Measurements from ENCODE around the gene CALHM5.

Gene CALHM5

DNA sequence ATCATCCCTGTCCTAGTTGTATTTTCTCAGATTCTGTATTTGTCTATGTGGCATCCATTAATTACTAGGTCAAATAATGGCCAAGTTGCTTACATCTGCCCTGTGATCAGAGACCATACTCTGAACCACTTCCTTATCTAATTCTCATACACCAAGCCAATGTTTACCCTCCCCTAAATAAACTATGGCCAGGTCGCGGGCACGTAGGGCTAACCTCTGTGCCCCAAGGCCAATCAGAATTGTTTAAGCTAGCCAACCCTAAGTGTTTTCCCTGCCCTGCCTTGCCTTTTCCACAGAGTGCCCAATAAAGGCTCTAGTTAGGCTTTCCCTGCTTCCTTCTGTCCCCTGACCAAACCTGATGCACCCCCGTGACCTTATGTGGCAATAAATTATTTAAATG is 39.4 kb downstream of the CALHM5 start:
- DNase-seq (ENCODE audit: low spot score): no peak

- no peak for DNase-seq (ENCODE audit: low spot score)
Measured at GRCh38 chr6:116553451-116553850, 42.0 kb downstream of the CALHM5 start, which contains the start of gene CALHM4. Gene CALHM4 (plus strand): TSS chr6:116553751. CDS start chr6:116553794, 43 bp downstream.

- no peak for DNase-seq (ENCODE audit: low spot score)
Measured at GRCh38 chr6:116556065-116556464, 44.6 kb downstream of the CALHM5 start.

DNA sequence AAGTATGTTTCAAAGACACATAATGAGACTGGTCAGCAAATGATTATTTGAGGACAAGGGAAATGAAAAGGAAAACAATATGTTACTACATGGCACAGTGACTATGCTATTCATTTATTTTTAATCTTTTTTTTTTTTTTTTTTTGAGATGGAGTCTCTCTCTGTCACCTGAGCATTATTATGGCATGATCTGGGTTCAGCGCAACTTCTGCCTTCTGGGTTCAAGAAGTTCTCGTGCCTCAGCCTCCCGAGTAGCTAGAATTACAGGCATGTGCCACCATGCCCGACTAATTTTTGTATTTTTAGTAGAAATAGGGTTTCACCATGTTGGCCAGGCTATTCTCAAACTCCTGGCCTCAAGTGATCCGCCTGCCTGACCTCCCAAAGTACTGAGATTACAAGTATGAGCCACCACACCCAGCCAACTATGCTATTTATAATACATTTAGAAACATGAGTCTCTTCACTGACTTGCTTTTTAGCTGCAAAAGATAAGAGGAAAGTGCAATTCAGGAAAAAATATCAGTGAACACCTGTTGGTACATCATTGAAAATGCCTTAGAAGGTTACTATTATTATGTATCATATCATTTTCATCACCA is 45.5 kb downstream of the CALHM5 start:
- no peak for DNase-seq (ENCODE audit: low spot score)

GRCh38 chr6:116557893-116558292 is 46.5 kb downstream of the CALHM5 start:
- no peak for DNase-seq (ENCODE audit: low spot score)

DNA sequence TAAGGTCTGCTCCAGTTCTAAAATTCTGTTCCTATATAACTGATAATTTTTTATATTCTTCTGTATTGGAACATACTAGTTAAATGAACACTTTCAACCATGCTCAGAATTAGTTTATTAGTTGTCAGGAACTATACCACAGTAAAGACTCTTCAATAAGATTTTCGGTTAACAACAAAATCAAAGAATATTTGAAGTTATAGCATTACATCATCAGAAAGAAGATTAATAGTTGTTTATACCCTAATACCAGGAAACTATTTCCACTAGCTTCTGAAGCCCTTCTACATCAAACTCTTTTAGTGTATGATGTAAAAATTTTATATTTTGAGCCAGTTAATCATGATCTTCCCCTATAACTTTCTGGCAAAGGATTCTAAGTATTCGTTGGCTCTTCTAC is 48.7 kb downstream of the CALHM5 start:
- no peak for DNase-seq (ENCODE audit: low spot score)

GRCh38 chr6:116561377-116562018 is 50.1 kb downstream of the CALHM5 start:
- peak; percentile 63 for DNase-seq (ENCODE audit: low spot score)

GRCh38 chr6:116562019-116562403 is 50.6 kb downstream of the CALHM5 start:
- DNase-seq (ENCODE audit: low spot score): no peak

GRCh38 chr6:116562614-116563013 is 51.2 kb downstream of the CALHM5 start:
- DNase-seq (ENCODE audit: low spot score): no peak

GRCh38 chr6:116563830-116564229 is 52.4 kb downstream of the CALHM5 start:
- no peak for DNase-seq (ENCODE audit: low spot score)

DNA sequence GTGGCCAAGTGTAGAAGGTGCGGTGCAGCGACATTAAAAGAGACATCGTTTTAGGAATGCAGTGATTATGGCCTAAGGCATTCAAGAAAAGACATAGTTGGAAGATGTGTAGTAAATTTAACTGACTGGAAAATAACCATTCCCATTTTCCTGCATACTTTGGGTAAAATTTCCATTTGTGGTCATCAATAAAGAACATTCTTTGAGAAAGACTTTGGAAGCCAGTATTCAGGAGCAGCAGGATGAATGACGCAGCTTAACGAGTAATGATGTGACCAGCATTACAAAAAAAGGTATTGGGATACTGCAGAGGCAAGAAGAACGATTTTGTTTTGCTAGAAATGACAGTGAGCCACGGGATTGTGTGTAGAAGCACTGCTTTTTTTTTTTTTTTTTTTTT is 52.9 kb downstream of the CALHM5 start:
- no peak for DNase-seq (ENCODE audit: low spot score)

DNA sequence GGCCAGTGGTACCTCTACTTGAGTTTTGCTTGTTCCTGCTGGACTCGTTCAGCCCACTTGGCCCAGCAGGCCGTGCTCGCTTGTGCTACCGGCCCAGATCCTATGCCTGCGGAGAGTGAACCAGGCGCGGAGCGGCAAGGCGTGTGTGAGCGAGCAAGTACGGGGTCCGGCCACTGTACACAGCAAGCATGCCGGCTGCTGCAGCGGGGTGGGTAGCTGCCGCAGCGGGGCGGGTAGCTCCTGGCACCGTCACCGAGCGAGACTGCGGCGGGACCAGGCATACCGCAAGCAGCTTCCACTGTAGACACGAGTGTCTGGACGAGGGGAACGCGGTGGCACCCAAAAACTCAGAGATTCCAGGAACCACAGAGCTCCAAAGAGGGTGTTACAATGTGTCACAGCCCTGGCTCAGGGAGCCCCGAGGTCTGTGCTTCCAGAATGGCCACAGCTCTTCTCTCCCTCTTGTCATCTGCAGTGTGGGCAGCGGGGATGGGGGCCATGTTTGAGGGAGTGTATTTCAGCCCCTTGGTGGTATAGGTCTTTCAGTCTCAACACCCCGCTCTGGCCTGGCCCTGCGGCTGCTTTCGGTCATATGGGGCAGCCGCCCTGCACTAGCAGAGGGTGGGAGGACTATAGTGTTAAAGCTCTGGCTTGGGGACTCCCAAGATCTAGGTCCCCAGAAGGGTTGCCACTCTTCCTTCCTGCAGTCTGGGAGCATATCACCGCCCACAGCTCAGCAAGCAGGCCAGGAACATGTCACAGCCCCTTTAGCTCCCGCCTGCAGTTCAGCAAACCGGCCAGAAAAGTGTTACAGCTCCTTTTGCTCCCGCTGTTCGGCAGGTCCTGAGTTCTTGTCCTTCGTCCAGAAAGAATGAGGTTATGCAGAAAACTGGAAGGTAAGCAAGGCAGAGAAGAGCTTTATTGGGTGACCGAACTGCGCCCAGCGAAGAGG is 53.8 kb downstream of the CALHM5 start:
- DNase-seq (ENCODE audit: low spot score): no peak

DNA sequence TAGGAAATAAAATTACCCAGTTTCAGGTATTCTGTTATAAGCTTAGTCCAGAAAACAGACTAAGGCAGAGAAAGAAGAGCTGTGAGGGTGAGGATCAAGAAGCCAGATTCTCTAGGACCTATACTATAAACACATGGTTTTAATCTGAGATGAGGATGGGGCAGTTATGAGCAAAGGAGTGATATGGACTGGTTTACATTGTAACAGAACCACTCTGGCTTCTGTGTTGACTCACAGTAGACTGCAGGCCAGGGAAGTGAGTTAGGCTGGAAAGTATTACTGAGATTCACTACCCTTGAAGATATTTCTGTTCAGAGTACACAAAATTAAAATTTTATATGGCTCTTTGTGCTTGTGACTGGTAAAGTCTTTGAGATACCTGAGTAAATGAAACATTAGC is 56.7 kb downstream of the CALHM5 start:
- DNase-seq (ENCODE audit: low spot score): no peak

GRCh38 chr6:116568821-116569755 is 57.6 kb downstream of the CALHM5 start:
- DNase-seq (ENCODE audit: low spot score): no peak

- peak; percentile 99 for DNase-seq (ENCODE audit: low spot score)
Measured at GRCh38 chr6:116570856-116571682, 59.6 kb downstream of the CALHM5 start, which contains the start of gene RWDD1. Gene RWDD1 (plus strand): TSS chr6:116571504. CDS start chr6:116571583, 79 bp downstream.

DNA sequence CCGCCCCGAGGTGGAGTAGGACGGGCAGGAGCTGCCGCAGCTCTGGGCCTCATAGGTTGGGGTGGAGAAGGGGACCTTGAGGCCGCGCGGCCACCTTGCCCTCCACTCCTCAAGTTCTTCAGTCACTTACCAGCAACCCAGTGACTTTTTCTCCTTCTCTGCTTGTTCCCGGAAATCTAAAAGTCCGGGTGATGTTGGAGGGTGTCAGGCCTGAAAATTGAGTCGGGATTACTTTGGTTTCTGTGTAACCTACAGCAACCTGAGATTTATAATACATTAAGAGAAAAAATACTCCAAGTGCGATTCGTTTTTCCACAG is 60.2 kb downstream of the CALHM5 start:
- DNase-seq (ENCODE audit: low spot score): no peak

DNA sequence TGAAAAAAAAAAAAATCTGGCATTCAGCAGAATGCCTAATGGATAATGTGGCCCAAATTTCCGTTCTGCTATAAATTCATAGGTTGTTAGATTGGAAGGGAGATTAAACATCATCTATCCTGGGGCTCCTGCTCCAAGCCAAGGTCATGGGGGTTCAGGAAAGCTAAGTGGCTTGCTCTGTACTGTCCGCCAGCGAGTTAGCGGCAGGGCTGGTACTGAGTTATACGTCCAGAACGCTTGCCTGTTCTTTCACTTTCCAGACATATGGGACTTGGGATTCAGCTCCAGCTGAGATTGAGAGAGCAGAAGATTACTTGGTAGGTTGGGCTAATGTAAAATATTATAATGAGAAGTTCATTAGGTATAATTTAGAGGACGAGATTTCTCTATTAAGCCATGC is 60.7 kb downstream of the CALHM5 start:
- no peak for DNase-seq (ENCODE audit: low spot score)

Data from putamen (tissue), 1 donor.